ENCODE measurements around the gene PLXNB2.

Gene PLXNB2

DNA sequence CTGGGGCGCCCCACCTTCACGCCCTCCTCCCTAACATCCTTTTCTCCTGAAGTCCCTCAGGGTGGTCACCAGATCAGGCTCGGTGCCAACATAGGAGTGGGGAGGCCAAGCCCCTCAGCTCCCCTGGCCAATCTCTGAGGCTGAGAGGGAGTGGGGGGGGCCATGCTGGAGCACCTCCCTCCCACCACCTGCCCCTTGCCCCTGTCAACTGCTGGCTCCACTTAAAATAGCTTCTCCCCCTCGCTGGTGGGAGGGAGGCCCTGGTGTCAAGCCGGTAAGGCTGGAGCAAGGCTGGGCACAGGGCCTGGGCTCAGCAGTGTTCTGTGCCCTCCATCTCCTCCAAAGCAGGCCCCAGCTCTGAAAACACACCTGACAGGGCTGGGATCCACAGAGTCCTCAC is 4.9 kb downstream of the PLXNB2 start:
- Histone ChIP-seq H3K36me3 (replicated peaks) (peaks cover 8% of the 10 kb centered on the region), H3K27ac (no peak overlapping the region), H3K4me3 (ENCODE audit: low read depth, low read length) (no peak overlapping the region), H3K27me3 (replicated peaks) (no peaks in the 10 kb centered on the region)
- no peak for DNase-seq
- TF ChIP-seq CTCF (IDR thresholded peaks at IDR 0.05; ENCODE audit: low read depth, low read length, missing control alignments): no peak
- in situ Hi-C loops (cut with HindIII; ENCODE audit: low pct_ligation_motif_present, low sequenced_read_pairs): no loop called here

GRCh38 chr22:50302041-50302541 is 5.4 kb downstream of the PLXNB2 start:
- in situ Hi-C loops (cut with HindIII; ENCODE audit: low pct_ligation_motif_present, low sequenced_read_pairs): no loop called here
- Histone ChIP-seq H3K36me3 (replicated peaks) (peaks cover 8% of the 10 kb centered on the region), H3K27me3 (replicated peaks) (no peaks in the 10 kb centered on the region), H3K27ac (no peak overlapping the region), H3K4me3 (ENCODE audit: low read depth, low read length) (no peak overlapping the region)
- no peak for TF ChIP-seq CTCF (IDR thresholded peaks at IDR 0.05; ENCODE audit: low read depth, low read length, missing control alignments)
- DNase-seq: no peak

DNA sequence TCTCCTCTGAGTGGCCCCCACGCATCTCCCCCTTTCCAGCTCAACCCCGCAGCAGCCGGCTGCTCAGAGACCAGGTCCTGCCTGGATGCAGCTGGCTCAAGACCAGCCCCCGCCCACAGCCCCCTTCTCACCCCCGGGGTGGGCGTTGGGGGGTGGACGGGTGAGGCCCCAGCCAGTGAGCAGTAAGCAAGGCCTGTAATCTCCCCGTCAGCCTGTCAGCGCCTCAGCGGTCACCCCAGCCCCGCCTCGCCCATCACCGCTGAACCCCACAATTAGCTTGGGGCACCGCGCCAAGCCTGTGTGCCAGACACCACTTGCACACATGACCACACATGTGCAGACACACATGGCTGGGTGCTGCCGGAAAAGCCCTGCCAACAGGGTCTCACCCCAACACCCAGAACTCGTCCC is 5.9 kb downstream of the PLXNB2 start:
- H3K36me3 ChIP-seq (replicated peaks): peaks cover 8% of the 10 kb centered on the region
- DNase-seq: no peak
- in situ Hi-C loops (cut with HindIII; ENCODE audit: low pct_ligation_motif_present, low sequenced_read_pairs): no loop called here
- no peaks in the 10 kb centered on the region for H3K27me3 ChIP-seq (replicated peaks)
- TF ChIP-seq CTCF (IDR thresholded peaks at IDR 0.05; ENCODE audit: low read depth, low read length, missing control alignments): no peak
- no peak overlapping the region for H3K4me3 ChIP-seq (ENCODE audit: low read depth, low read length)
- no peak overlapping the region for H3K27ac ChIP-seq

DNA sequence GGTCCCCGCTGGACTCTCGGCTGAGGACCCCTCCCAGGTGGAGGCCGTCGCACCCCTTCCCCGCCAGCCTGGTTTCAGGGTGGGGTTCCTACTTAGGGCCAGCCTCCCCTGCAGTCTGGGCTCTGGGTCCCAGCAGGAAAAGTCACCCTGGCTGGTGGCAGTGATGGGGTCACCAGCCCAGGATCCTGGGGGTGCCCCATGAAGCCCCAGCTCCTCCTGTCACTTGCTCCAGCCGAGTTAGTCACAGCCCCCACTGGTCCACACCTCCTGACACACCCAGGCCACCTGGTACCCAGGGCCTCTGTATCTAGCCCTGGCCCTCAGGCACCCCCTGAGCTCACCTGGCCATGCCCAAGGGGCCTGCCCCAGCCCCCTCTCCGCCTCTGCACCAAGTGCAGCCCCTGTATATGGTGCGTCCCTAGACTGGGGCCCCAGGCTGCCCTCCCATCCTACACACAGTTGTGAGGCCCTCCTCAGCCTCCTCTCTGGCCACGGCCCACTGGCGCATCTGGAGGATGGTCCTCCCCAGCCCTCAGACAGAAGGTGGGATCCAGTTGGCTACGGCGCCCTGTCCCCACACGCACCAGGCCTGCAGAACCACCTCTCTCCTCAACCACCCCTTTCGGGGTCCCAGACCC is 6.7 kb downstream of the PLXNB2 start:
- in situ Hi-C loops (cut with HindIII; ENCODE audit: low pct_ligation_motif_present, low sequenced_read_pairs): no loop called here
- H3K36me3 ChIP-seq (replicated peaks): peaks cover 8% of the 10 kb centered on the region
- no peak for TF ChIP-seq CTCF (IDR thresholded peaks at IDR 0.05; ENCODE audit: low read depth, low read length, missing control alignments)
- DNase-seq: no peak
- H3K27me3 ChIP-seq (replicated peaks): no peaks in the 10 kb centered on the region
- H3K27ac ChIP-seq: no peak overlapping the region
- no peak overlapping the region for H3K4me3 ChIP-seq (ENCODE audit: low read depth, low read length)

DNA sequence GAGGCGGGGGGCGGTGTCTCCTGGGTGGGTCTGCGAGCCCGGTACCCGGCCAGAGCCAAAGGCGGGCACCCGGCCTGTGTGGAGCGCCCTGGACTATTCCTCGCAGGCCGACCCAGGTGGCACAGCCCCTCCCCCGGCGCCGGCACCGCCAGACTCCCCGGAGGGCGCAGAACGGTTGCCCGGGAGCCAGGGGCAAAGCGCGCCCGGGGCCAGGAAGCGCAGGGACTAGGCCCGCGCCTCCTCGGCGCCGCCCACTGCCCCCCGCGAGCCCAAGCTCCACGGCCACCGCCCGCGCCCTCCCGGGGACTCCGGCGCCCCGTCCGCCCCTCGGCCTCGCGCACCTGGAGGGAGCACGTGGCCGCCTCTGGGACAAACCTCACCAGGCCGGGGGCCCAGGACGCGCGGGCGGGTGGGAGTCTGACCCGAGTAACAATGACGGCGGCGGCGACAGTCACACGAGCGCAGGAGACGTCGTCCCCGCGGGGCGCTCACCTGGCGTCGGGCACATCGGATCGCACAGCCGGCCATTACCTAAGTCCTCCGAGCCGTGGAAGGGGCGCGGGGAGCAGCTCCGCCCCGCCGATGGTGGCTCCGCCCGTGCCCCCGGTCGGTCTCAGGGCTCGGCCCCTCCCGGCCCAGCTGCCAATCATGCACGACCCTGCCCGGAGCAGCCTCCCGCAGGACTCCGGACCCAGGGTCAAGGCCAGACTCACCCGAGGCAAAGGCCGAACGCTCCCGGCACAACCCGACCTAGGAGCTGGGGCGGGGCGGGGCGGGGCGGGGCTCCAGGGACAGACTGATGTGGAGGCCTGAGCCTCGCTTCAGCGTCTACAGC is 7.4 kb downstream of the PLXNB2 start:
- no peak for TF ChIP-seq CTCF (IDR thresholded peaks at IDR 0.05; ENCODE audit: low read depth, low read length, missing control alignments)
- Histone ChIP-seq H3K4me3 (ENCODE audit: low read depth, low read length) (no peak overlapping the region), H3K27me3 (replicated peaks) (no peaks in the 10 kb centered on the region), H3K27ac (no peak overlapping the region), H3K36me3 (replicated peaks) (peaks cover 8% of the 10 kb centered on the region)
- DNase-seq: no peak
- in situ Hi-C loops (cut with HindIII; ENCODE audit: low pct_ligation_motif_present, low sequenced_read_pairs): no loop called here
